ENCODE data around the gene OR2W1. TPM values are rescaled to one million over a fixed set of nuclear protein-coding genes. Genes with fewer than 3 reads are reported as not detected.

The OR2W1 gene
- total RNA-seq, 1 donor from 2014 or later, result not detected

DNA sequence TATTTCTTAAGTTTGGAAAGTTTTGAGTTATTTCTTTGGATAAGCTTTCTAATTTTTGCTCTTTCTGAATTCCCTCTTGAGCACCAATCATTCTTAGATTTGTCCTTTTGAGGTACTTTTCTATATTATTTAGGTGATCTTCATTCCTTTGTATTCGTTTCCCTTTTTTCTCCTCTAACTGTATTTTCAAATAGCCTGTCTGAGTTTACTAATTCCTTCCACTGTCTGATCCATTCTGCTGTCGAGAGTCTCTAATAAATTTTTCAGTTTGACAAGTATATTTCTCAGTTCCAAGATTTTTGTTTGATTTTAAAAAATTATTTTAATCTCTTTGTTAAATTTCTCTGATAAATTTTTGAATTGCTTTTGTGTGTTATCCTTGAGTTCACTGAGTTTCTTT is 23.5 kb downstream of the OR2W1 start:
- no peaks in the 10 kb centered on the region for H3K9me3 Mint-ChIP-seq
- H3K4me3 Mint-ChIP-seq, result no peak overlapping the region
- H3K36me3 Mint-ChIP-seq, result no peaks in the 10 kb centered on the region
- H3K27me3 Mint-ChIP-seq, result peaks cover 41% of the 10 kb centered on the region
- H3K27ac Mint-ChIP-seq, result no peak overlapping the region
- no peak for DNase-seq (ENCODE audit: extremely low spot score, unreplicated experiment)
- H3K4me1 Mint-ChIP-seq (ENCODE audit: unreplicated experiment), result no peaks in the 10 kb centered on the region
- TF ChIP-seq, protein P1, sequence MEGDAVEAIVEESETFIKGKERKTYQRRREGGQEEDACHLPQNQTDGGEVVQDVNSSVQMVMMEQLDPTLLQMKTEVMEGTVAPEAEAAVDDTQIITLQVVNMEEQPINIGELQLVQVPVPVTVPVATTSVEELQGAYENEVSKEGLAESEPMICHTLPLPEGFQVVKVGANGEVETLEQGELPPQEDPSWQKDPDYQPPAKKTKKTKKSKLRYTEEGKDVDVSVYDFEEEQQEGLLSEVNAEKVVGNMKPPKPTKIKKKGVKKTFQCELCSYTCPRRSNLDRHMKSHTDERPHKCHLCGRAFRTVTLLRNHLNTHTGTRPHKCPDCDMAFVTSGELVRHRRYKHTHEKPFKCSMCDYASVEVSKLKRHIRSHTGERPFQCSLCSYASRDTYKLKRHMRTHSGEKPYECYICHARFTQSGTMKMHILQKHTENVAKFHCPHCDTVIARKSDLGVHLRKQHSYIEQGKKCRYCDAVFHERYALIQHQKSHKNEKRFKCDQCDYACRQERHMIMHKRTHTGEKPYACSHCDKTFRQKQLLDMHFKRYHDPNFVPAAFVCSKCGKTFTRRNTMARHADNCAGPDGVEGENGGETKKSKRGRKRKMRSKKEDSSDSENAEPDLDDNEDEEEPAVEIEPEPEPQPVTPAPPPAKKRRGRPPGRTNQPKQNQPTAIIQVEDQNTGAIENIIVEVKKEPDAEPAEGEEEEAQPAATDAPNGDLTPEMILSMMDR (conservative IDR thresholded peaks at IDR 0.05), result no peak

DNA sequence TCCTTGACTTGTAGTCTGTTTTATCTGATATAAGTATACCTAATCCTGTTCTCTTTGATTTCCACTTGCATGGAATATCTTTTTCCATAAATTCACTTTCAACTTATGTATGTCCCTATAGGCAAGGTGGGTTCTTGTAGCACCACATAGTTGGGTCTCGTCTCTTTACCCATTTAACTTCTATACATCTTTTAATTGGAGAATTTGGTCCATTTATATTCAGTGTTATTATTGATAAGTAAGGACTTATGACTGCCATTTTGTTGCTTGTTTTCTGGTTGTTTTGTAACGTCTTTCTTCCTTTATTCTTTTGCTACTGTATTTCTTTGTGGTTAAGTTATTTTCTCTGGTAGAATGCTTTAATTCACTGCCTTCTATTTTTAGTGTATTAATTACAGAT is 25.3 kb downstream of the OR2W1 start:
- H3K9me3 Mint-ChIP-seq, result no peaks in the 10 kb centered on the region
- H3K4me3 Mint-ChIP-seq, result no peak overlapping the region
- H3K27me3 Mint-ChIP-seq, result peaks cover 36% of the 10 kb centered on the region
- H3K27ac Mint-ChIP-seq, result no peak overlapping the region
- no peak for DNase-seq (ENCODE audit: extremely low spot score, unreplicated experiment)
- no peaks in the 10 kb centered on the region for H3K36me3 Mint-ChIP-seq
- H3K4me1 Mint-ChIP-seq (ENCODE audit: unreplicated experiment), result no peaks in the 10 kb centered on the region
- TF ChIP-seq, protein P1 (conservative IDR thresholded peaks at IDR 0.05), result no peak

- TF ChIP-seq, protein P1 (conservative IDR thresholded peaks at IDR 0.05), result no peak
- Mint-ChIP-seq H3K4me3 (peak overlapping the region; percentile 92), H3K27ac (peak overlapping the region; percentile 33), H3K27me3 (peaks cover 40% of the 10 kb centered on the region), H3K9me3 (no peaks in the 10 kb centered on the region), H3K4me1 (ENCODE audit: unreplicated experiment) (no peaks in the 10 kb centered on the region), H3K36me3 (no peaks in the 10 kb centered on the region)
- no peak for DNase-seq (ENCODE audit: extremely low spot score, unreplicated experiment)
Observed at GRCh38 chr6:29017428-29017802, 27.6 kb downstream of the OR2W1 start.

DNA sequence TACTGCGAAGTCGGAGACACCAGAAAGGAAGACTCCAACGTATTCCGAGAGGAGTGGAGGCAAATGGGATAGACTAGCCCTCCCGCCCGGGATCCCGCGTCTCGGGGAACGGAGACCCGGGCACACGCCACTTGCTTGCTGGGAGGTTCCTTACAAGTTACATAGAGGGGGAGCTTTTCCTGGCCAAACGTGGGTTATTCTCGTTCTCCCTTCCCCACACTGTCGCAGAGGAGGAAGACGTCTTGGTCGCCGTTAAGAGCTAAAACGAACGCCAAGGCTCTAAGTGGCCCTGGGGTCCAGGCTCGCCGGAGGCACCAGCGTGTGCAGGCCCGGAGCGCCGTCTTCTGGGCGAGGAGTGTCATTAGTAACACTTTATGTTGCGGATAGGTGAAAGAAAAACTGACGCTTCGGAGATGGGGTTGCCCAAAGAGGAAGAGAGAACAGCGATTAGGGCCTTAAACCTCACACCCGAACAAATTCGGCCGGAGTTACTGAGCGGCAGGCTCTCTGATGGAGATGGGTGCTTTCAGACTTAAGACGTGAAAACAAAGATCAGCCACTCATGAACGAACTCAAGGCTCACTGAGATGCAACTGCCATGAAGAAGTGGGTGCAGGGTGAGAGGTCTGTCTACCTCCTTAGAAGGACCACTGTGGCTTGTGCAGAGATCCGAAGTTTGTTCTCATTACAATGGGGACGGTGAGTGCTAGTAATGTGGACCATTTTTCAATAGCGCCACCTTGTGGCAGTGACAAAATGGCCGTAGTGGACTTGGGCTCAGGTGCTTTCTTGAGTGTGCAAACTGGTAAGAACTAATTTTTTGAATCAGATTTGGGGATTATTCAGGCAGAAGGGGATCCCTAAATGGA is 28.2 kb downstream of the OR2W1 start:
- Mint-ChIP-seq H3K27ac (peak overlapping the region; percentile 33), H3K9me3 (no peaks in the 10 kb centered on the region), H3K27me3 (peaks cover 39% of the 10 kb centered on the region), H3K4me1 (ENCODE audit: unreplicated experiment) (no peaks in the 10 kb centered on the region), H3K36me3 (no peaks in the 10 kb centered on the region), H3K4me3 (peak overlapping the region; percentile 92)
- TF ChIP-seq, protein P1 (conservative IDR thresholded peaks at IDR 0.05), result peak; percentile 93
- peak; percentile 83 for DNase-seq (ENCODE audit: extremely low spot score, unreplicated experiment)

- H3K27ac Mint-ChIP-seq, result no peak overlapping the region
- no peak for DNase-seq (ENCODE audit: extremely low spot score, unreplicated experiment)
- H3K4me3 Mint-ChIP-seq, result no peak overlapping the region
- H3K9me3 Mint-ChIP-seq, result no peaks in the 10 kb centered on the region
- no peaks in the 10 kb centered on the region for H3K36me3 Mint-ChIP-seq
- TF ChIP-seq, protein P1 (conservative IDR thresholded peaks at IDR 0.05), result peak; percentile 36
- H3K27me3 Mint-ChIP-seq, result peaks cover 52% of the 10 kb centered on the region
- peaks cover 5% of the 10 kb centered on the region for H3K4me1 Mint-ChIP-seq (ENCODE audit: unreplicated experiment)
Observed at GRCh38 chr6:29014729-29015608, 30.0 kb downstream of the OR2W1 start.
